H9 (cell line): ENCODE measurements around the gene ARFGAP1. TPM values are rescaled to one million over a fixed set of nuclear protein-coding genes. Genes with fewer than 3 reads are reported as not detected.

Experiments used
- DNase-seq: peaks from one replicate; pipeline ENCODE4 v3.0.0-alpha.2; 2017
- H2AFZ ChIP-seq: one replicate; pipeline ENCODE4 v1.6.1; 2013; ENCODE audit warnings: mild to moderate bottlenecking, low read length, control low read depth, moderate library complexity
- H2AK5ac ChIP-seq: 2 replicates; pipeline ENCODE4 v1.6.1; 2013; ENCODE audit warnings: low read length, control low read depth, mixed read lengths; ENCODE audit not compliant: insufficient read length
- H2BK120ac ChIP-seq: one replicate; pipeline ENCODE4 v1.6.1; 2013; ENCODE audit warnings: low read depth, mild to moderate bottlenecking, low read length, control low read depth, inconsistent platforms; ENCODE audit not compliant: poor library complexity, severe bottlenecking
- H2BK12ac ChIP-seq: 2 replicates; pipeline ENCODE4 v1.6.1; 2013; ENCODE audit warnings: low read length, control low read depth, mixed read lengths, low read depth; ENCODE audit not compliant: insufficient read length
- H2BK15ac ChIP-seq: 2 replicates; pipeline ENCODE4 v1.6.1; 2013; ENCODE audit warnings: low read depth, low read length, control low read depth
- H2BK20ac ChIP-seq: one replicate; pipeline ENCODE4 v1.6.1; 2013; ENCODE audit warnings: low read depth, mild to moderate bottlenecking, low read length, control low read depth, inconsistent platforms; ENCODE audit not compliant: poor library complexity, severe bottlenecking
- H2BK5ac ChIP-seq: 2 replicates; pipeline ENCODE4 v1.6.1; 2013; ENCODE audit warnings: low read length, control low read depth, mixed read lengths; ENCODE audit not compliant: insufficient read length
- H3K14ac ChIP-seq: 2 replicates; pipeline ENCODE4 v1.6.1; 2013; ENCODE audit warnings: low read length, control low read depth; ENCODE audit not compliant: insufficient read depth
- H3K18ac ChIP-seq: 2 replicates; pipeline ENCODE4 v1.6.1; 2013; ENCODE audit warnings: low read depth, mild to moderate bottlenecking, mixed read lengths, low read length, control low read depth; ENCODE audit not compliant: insufficient read length
- H3K23ac ChIP-seq: 2 replicates; pipeline ENCODE4 v1.6.1; 2013; ENCODE audit warnings: low read length, control low read depth, mixed read lengths, low read depth; ENCODE audit not compliant: insufficient read length
- H3K23me2 ChIP-seq: 2 replicates; pipeline ENCODE4 v1.6.1; 2013; ENCODE audit warnings: low read depth, mild to moderate bottlenecking, mixed read lengths, low read length, control low read depth; ENCODE audit not compliant: insufficient read length, poor library complexity, severe bottlenecking
- H3K27ac ChIP-seq: 2 replicates; pipeline ENCODE4 v1.5.1; 2013; ENCODE audit warnings: low read length, control low read depth, mixed read lengths, low read depth; ENCODE audit not compliant: insufficient read length
- H3K27me3 ChIP-seq: 2 replicates; pipeline ENCODE4 v1.6.1; 2013; ENCODE audit warnings: low read length, control low read depth, inconsistent platforms; ENCODE audit not compliant: insufficient read depth
- H3K4ac ChIP-seq: 2 replicates; pipeline ENCODE4 v1.6.1; 2013; ENCODE audit warnings: low read depth, mild to moderate bottlenecking, control low read depth, inconsistent platforms, low read length, moderate library complexity
- H3K4me1 ChIP-seq: 2 replicates; pipeline ENCODE4 v1.6.1; 2013; ENCODE audit warnings: low read length, control low read depth, inconsistent platforms; ENCODE audit not compliant: insufficient read depth
- H3K4me2 ChIP-seq: 2 replicates; pipeline ENCODE4 v1.6.1; 2013; ENCODE audit warnings: low read length, control low read depth, mixed read lengths; ENCODE audit not compliant: insufficient read length, insufficient read depth
- H3K56ac ChIP-seq: 2 replicates; pipeline ENCODE4 v1.6.1; 2013; ENCODE audit warnings: low read depth, mild to moderate bottlenecking, mixed read lengths, low read length, control low read depth; ENCODE audit not compliant: insufficient read length
- H3K79me1 ChIP-seq: 2 replicates; pipeline ENCODE4 v1.6.1; 2013; ENCODE audit warnings: low read depth, mild to moderate bottlenecking, moderate library complexity, low read length, control low read depth, inconsistent platforms; ENCODE audit not compliant: insufficient read depth, poor library complexity, severe bottlenecking
- H3K79me2 ChIP-seq: 2 replicates; pipeline ENCODE4 v1.6.1; 2013; ENCODE audit warnings: low read length, control low read depth, inconsistent platforms; ENCODE audit not compliant: insufficient read depth
- H3K9ac ChIP-seq: 2 replicates; pipeline ENCODE4 v1.6.1; 2013; ENCODE audit warnings: low read length, control low read depth, mixed read lengths; ENCODE audit not compliant: insufficient read length; ENCODE audit errors: extremely low read depth
- H3K9me3 ChIP-seq: one replicate; pipeline ENCODE4 v1.6.1; 2013; ENCODE audit warnings: low read depth, low read length, inconsistent platforms; ENCODE audit not compliant: control insufficient read depth
- H3T11ph ChIP-seq: one replicate; pipeline ENCODE4 v1.6.1; 2013; ENCODE audit warnings: mild to moderate bottlenecking, low read length, control low read depth, inconsistent platforms
- H4K20me1 ChIP-seq: one replicate; pipeline ENCODE4 v1.6.1; 2013; ENCODE audit not compliant: control insufficient read depth, insufficient read length, insufficient read depth
- H4K5ac ChIP-seq: 2 replicates; pipeline ENCODE4 v1.6.1; 2013; ENCODE audit warnings: low read depth, mild to moderate bottlenecking, mixed read lengths, low read length, control low read depth; ENCODE audit not compliant: insufficient read length
- H4K8ac ChIP-seq: replicated peaks from 2 replicates; pipeline ENCODE4 v1.6.1; 2013; ENCODE audit warnings: low read length, control low read depth, mixed read lengths, low read depth; ENCODE audit not compliant: insufficient read length
- H4K91ac ChIP-seq: 2 replicates; pipeline ENCODE4 v1.6.1; 2013; ENCODE audit warnings: low read depth, mild to moderate bottlenecking, moderate library complexity, mixed read lengths, low read length, control low read depth; ENCODE audit not compliant: insufficient read length
- H3K27ac Mint-ChIP-seq, 3 experiments: 2 replicates in 2 of 3; 3 replicates in 1 of 3; pipeline ENCODE4 v1.8.0; 2020 to 2021; ENCODE audit warnings: mixed read lengths in 3 of 3, mild to moderate bottlenecking in 1 of 3, moderate library complexity in 1 of 3
- H3K27me3 Mint-ChIP-seq: 2 replicates; pipeline ENCODE4 v1.8.0; 2021; ENCODE audit warnings: low read depth, mild to moderate bottlenecking, moderate library complexity, mixed read lengths
- H3K36me3 Mint-ChIP-seq, 3 experiments: 2 replicates in 2 of 3; 3 replicates in 1 of 3; pipeline ENCODE4 v1.8.0; 2020 to 2021; ENCODE audit warnings: low read depth in 3 of 3, mixed read lengths in 3 of 3; ENCODE audit not compliant: insufficient read depth in 1 of 3
- H3K4me1 Mint-ChIP-seq, 2 experiments: 2 replicates each; pipeline ENCODE4 v1.8.0; 2020; ENCODE audit warnings: mixed read lengths in 2 of 2
- H3K4me3 Mint-ChIP-seq, 2 experiments: 2 replicates in 1 of 2; 3 replicates in 1 of 2; pipeline ENCODE4 v1.8.0; 2020 to 2021; ENCODE audit warnings: mild to moderate bottlenecking in 2 of 2, mixed read lengths in 2 of 2, moderate library complexity in 1 of 2
- H3K9me3 Mint-ChIP-seq, 2 experiments: 2 replicates in 1 of 2; 3 replicates in 1 of 2; pipeline ENCODE4 v1.8.0; 2020; ENCODE audit warnings: mild to moderate bottlenecking in 2 of 2, mixed read lengths in 2 of 2, moderate library complexity in 1 of 2
- whole genome bisulfite sequencing: extraction: QIAGEN DNeasy Blood & Tissue Kit; methylation state at CpG from one replicate; pipeline ENCODE4 v1.1.7; 2013; ENCODE audit warnings: missing lambda C conversion rate, low lambda C conversion rate, mixed read lengths; ENCODE audit not compliant: insufficient read length; ENCODE audit errors: extremely low coverage; 5-methylcytosine and 5-hydroxymethylcytosine counted together
- total RNA-seq: library from RNA; stranded (reverse); gene quantifications from 2 replicates; pipeline ENCODE4 v1.2.1, GENCODE V29; 2021
- TF ChIP-seq, protein P1 (sequence below): fragments of 200-600 bp; sonication (generic); conservative IDR thresholded peaks from 3 replicates; pipeline ENCODE4 v1.8.0; 2021; ENCODE audit warnings: antibody characterized with exemption, mild to moderate bottlenecking

Gene ARFGAP1
- total RNA-seq, 1 experiment from 2014 or later = 114 TPM

- no peaks in the 10 kb centered on the region for H3K23me2 ChIP-seq
Measured at GRCh38 chr20:63317061-63317460, 44.4 kb downstream of the ARFGAP1 start.

More at GRCh38 chr20:63317061-63317460, 44.4 kb downstream of the ARFGAP1 start:
- no peaks in the 10 kb centered on the region for H3K9me3 ChIP-seq
- H3K18ac ChIP-seq = no peak overlapping the region
- H3K27ac ChIP-seq = no peak overlapping the region
- no peak overlapping the region for H4K8ac ChIP-seq
- Mint-ChIP-seq H3K36me3 (no peaks in the 10 kb centered on the region), H3K4me3 (no peak overlapping the region), H3K9me3 (no peaks in the 10 kb centered on the region), H3K27me3 (no peaks in the 10 kb centered on the region; the same call in 1 of the 2 replicates), H3K4me1 (peaks cover 0 to 2% of the 10 kb centered on the region in 2 experiments; a peak in 1 of 4 replicates), H3K27ac (no peak overlapping the region)
- no peak overlapping the region for H3K4me2 ChIP-seq
- no peak overlapping the region for H4K91ac ChIP-seq
- H4K20me1 ChIP-seq = no peaks in the 10 kb centered on the region
- no peak overlapping the region for H2BK20ac ChIP-seq
- H3K14ac ChIP-seq = no peak overlapping the region; the same call in 1 of the 2 replicates
- no peak for DNase-seq
- no peak overlapping the region for H2AFZ ChIP-seq
- H3K79me2 ChIP-seq = no peaks in the 10 kb centered on the region
- no peak overlapping the region for H3K9ac ChIP-seq
- H3K4me1 ChIP-seq = no peaks in the 10 kb centered on the region
- no peak overlapping the region for H3K23ac ChIP-seq
- no CpG with 5 or more reads among the region's 6 CpGs for WGBS
- no peak overlapping the region for H3T11ph ChIP-seq
- no peak overlapping the region for H2BK15ac ChIP-seq
- H3K56ac ChIP-seq = no peak overlapping the region
- H2BK5ac ChIP-seq = no peak overlapping the region
- no peak overlapping the region for H3K4ac ChIP-seq
- H4K5ac ChIP-seq = no peak overlapping the region
- no peaks in the 10 kb centered on the region for H3K79me1 ChIP-seq
- H2BK120ac ChIP-seq = no peak overlapping the region
- TF ChIP-seq, protein P1, sequence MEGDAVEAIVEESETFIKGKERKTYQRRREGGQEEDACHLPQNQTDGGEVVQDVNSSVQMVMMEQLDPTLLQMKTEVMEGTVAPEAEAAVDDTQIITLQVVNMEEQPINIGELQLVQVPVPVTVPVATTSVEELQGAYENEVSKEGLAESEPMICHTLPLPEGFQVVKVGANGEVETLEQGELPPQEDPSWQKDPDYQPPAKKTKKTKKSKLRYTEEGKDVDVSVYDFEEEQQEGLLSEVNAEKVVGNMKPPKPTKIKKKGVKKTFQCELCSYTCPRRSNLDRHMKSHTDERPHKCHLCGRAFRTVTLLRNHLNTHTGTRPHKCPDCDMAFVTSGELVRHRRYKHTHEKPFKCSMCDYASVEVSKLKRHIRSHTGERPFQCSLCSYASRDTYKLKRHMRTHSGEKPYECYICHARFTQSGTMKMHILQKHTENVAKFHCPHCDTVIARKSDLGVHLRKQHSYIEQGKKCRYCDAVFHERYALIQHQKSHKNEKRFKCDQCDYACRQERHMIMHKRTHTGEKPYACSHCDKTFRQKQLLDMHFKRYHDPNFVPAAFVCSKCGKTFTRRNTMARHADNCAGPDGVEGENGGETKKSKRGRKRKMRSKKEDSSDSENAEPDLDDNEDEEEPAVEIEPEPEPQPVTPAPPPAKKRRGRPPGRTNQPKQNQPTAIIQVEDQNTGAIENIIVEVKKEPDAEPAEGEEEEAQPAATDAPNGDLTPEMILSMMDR = no peak
- H2BK12ac ChIP-seq = no peak overlapping the region
- H3K27me3 ChIP-seq = no peaks in the 10 kb centered on the region
- no peak overlapping the region for H2AK5ac ChIP-seq
